Hematopoietic multipotent progenitor cell treated with erythropoietin and hydrocortisone succinate and interleukin-3 and kit ligand, for 6 days (in vitro differentiated cells): ENCODE data around the gene FAIM2.

ENCODE experiments used
- DNase-seq: peaks from one replicate; pipeline ENCODE4 v3.0.0-alpha.2; 2015

The FAIM2 gene

DNA sequence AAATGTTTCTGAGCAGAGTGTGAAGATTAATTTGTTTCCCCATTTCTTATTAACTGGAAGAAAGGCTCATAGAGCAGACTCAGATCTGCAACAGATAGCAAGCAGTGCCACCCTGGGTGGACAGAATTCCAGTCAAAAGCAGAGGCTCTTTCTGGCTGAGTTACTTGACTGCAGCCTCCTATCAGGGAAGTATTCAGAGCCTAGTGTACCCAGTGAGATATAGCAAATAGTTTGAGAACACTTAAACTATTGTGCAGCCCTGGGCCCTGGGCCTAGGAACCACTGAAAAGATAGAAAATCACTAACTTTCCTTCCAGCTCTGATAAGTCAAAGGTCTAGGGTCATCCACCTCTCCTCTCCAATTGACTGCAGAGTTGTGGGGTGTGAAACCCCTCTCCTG lies 35.6 kb upstream of the FAIM2 start:
- no peak for DNase-seq

DNA sequence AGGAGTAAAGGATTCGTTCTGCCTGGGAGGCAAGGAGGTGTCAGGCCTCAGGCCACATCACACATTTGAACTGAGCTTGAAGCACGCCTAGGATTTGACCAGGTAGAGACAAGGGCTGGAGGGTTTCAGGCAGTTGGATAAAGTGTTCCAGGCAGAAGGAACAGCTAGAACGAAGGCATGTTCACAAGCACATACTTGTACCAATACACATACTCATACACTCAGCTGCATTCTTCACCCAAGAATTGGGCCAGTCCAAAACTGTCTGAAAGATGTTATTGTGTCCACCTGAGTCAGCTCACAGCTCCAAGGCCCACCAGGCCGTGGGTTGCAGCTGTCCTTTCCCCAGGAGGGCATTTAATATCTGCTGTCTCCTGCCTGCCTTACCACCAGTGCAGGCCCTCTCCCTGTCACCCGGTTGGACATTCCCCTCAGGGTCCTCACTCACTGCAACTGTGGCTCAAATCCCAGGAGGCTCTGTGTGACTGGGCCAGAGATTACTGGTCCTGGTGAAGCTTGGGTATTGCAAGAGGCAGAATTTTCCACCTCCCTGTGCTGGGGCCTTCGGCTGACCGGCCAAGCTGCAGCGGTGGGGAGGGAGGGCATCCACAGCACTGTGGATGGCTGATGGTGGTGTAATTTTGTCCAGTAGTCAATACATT lies 34.1 kb upstream of the FAIM2 start:
- DNase-seq, result no peak

- no peak for DNase-seq
Observed at GRCh38 chr12:49936925-49937324, 33.2 kb upstream of the FAIM2 start.

DNA sequence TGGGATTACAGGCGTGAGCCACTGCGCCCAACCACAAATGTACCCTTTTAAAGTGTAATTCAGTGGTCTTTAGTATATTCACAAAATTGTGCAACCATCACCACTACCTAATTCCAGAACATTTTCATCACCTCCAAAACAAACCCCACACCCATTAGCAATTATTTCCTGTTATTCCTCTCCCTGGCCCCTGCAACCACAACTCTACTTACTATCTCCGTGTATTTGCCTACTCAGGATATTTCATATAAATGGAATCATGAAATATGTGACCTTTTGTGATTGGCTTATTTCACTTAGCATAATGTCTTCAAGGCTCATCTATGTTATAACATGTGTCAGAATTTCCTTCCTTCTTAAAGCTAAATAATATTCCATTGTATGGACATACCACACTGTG lies 30.8 kb upstream of the FAIM2 start:
- DNase-seq, result no peak

- no peak for DNase-seq
Observed at GRCh38 chr12:49933796-49934195, 30.1 kb upstream of the FAIM2 start.

DNA sequence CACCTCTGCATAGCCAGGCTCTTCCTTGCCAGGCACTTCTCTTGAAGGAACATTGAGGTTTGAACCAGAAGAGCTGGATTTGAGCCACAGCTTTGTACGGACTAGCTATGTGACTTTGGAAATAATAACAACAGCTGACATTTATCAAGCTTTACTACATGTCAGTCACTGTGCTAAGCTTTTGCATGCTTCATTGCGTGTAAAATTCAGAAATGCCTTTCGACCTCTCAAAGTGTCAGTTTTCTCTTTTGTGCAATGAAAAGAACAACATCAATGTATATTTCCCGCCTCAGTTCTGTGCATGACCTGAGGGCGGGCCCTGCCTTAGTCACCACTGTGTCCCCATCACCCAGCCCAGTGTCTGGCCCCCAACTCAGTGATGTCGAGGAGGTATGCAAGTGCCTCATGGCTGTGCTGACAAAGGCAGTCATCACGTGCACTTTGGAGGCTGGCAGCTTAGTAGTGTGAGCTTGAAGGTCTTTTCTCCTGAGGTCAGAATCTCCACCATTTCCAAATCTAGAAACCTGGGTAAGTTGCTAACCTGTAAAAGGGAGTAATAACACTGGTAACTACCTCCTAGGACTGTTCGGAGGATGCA lies 28.9 kb upstream of the FAIM2 start:
- DNase-seq, result no peak

DNA sequence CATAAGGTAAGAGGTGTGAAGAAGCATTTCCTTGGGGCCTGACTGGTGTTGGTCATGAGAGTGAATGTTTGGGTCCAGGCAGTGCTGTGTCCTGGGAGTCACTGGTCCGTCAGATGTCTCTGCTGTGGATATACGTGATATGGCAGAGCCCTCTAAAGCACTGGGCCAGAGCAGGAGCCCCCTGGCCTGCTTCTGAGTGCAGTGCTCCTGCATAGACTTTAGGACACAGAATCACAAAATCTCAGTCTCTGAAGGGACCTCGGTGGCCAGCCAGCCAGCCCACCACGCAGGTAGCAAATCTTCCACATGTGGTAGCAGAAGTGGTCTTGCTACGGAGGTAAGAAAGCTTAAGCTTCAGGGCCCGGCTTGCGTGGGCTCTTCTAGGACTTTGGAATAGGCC lies 28.3 kb upstream of the FAIM2 start:
- DNase-seq, result no peak

- DNase-seq, result no peak
Observed at GRCh38 chr12:49930515-49931288, 27.0 kb upstream of the FAIM2 start.

DNA sequence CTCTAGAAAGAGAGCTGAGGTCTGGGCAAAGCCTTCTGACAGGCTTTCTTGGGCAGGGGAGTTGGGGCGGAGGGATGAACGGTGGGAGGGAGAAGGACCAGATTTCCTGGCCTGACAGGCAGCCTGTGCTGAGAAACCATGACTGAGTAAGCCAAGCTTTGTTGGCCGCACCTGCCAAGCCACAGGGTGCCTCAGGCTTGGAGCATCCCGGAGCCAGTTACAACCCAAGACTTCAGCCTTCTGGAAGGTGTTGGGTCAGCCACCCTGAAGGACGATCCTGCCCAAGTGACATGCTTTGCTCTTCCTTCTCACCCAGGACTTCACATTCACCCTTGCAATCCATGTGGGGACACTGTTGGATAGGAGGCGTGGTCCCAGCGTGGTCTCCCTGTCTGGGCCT lies 25.9 kb upstream of the FAIM2 start:
- no peak for DNase-seq

DNA sequence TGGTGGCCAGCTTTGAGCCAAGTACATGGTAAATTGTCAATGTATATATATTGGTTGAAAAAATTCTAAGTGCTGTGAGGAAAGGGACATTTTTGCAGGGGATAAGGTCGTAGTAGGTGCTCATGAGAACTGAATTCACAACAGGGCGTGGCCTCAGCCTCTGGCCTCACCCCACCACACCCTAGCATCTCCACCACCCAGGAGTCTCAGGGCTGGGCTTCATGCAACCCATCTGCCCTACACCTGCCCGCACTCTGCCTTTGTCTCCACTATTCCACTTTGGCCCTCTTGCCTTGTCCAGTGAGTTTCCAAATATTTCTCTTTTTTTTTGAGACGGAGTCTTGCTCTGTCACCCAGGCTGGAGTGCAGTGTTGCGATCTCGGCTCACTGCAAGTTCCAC lies 24.8 kb upstream of the FAIM2 start:
- no peak for DNase-seq

- no peak for DNase-seq
Observed at GRCh38 chr12:49925433-49926204, 21.9 kb upstream of the FAIM2 start.

- DNase-seq, result no peak
Observed at GRCh38 chr12:49924628-49925246, 21.0 kb upstream of the FAIM2 start.

DNA sequence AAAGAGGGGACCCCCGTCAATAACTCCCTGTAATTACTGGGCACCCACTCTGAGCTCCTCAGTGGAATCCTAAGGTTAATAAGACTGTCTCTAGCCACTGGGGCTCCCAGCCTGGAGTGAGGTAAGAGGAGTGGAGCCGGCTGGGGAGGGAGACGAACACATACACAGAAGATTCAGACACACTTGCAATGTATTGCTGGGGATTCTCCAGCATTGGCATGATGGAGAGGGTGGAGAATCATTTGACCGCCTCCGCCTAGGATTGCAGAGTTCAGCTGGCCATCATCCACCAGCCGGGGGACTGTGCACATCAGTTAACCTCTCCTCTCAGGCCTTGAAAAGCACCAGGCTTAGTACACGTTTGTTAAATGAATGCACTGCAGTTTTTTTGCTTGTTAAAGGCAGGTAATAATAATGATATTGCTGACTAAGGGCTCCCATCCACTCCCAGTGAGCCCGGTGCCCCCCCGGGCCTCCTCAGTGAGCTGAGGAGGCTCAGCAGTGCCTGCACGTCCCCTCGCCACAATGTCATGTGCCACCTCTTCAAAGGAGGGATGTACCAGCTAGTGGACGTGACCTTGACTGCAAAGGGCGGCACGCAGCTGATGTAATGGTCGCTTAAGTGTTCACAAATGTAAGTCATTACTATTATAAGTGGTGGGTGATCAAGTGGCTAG lies 20.3 kb upstream of the FAIM2 start:
- DNase-seq, result no peak

GRCh38 chr12:49923035-49923644 lies 19.4 kb upstream of the FAIM2 start:
- DNase-seq, result no peak

DNA sequence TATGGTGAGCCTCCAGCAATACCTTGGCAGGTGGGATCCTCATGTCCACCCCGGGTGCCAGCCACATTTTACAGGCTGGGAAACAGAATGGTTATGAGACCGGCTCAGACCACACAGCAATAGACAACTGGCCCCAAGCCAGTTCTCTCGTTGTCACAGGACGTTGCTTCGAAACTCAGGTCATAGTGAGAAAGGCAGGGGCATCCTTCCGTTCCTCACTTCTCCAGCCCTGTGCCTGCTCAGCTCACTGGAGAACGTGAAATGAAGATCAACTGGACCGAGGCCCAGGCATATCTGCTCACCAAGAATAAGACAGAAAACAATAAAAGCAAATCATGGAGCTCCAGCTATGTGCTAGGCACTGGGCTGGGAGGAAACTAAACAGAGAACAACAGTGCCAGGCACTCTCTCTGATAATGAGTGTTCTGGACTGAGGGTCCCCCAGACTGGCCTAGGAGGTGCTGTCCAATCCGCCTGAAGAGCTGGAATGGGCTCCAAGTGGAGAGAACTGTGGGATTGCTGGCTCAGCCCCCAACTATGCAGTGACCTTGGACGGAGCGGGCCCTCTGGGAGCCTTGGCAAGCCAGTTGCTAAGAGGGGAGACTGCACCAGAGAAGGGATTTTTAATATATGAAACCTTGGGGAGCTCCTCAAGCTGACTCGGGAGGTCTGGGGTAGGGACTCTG lies 18.8 kb upstream of the FAIM2 start:
- no peak for DNase-seq

DNA sequence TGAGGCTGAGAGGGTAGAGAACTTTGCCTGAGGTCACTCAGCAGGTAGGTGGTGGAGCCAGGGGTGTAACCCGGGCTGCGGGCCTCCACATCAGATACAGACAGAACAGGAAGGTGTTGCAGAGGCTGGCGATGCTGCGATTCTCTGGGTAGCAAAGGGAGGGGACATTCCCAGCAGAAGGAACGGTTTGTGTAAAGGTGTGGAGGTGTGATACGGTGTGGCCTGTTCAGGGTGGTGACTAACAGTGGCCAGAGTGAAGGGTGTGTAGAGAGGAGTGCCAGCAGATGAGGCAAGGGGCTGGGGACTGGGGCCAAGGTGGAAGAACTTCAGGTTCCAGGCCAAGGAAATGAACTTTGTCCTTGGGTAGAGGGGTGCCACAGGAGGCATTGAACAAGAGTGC lies 18.2 kb upstream of the FAIM2 start:
- DNase-seq, result no peak

- DNase-seq, result no peak
Observed at GRCh38 chr12:49921299-49921698, 17.6 kb upstream of the FAIM2 start.

DNA sequence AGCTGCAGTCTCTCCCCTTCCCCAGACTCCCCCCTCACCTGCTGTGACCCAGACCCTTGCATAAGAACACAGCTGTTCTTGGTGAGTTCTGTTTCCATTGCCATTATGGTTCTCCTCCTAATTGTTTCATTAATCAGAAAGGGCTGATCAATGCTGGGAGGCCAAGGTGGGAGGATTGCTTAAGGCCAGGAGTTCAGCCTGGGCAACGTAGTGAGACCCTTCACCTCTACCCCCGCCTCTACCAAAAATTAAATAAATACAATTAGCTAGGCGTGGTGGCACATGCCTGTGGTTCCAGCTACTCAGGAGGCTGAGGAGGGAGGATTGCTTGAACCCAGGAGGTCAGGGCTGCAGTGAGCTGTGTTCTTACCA lies 17.2 kb upstream of the FAIM2 start:
- DNase-seq, result no peak

DNA sequence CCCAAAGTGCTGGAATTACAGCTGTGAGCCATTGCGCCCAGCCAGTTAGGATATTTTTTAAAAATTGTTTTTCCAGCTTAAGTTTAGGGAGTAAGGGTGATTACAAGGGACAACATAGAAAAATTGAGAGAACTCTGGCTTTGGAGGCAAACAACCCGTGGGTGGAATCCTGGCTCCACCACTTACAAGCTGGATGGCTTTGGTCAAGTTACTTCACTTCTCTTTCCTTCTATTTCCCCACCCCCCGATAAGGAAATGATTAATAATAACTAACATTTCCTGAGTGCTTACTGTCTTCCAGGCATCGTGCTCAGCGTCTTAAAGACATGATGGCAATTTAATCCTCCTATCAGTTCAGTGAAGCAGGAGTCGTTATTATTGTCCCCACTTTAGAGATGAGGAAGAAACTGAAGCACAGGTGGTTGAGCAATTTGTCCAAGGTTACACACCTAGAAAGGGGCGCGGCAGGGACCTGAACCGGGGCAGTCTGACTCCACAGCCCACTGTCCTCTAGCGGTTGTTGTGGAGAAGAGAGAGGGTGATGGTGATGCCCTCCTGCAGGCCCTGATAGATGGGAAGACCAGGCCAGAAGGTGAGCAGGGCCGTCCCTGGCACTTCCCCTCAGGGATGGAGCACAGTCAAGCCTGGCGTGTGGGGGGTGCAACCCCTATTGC lies 16.7 kb upstream of the FAIM2 start:
- no peak for DNase-seq

GRCh38 chr12:49917788-49918173 lies 14.1 kb upstream of the FAIM2 start:
- no peak for DNase-seq
